T-helper 1 cell treated with Interleukin-12 subunit alpha and Interleukin-12 subunit beta and Interleukin-4 antibody, amounts not matched to agents 30 μg/mL and 1 μg/mL, for 36 hours (primary cell): ENCODE data around the gene DAB2.

Experiments
- H3K27ac Mint-ChIP-seq: one replicate; pipeline ENCODE4 v1.8.0; 2021; ENCODE audit warnings: mild to moderate bottlenecking, mixed read lengths
- H3K27me3 Mint-ChIP-seq: one replicate; pipeline ENCODE4 v1.8.0; 2021; ENCODE audit warnings: low read depth, mixed read lengths
- H3K36me3 Mint-ChIP-seq: one replicate; pipeline ENCODE4 v1.8.0; 2021; ENCODE audit warnings: low read depth, mixed read lengths
- H3K4me1 Mint-ChIP-seq: one replicate; pipeline ENCODE4 v1.8.0; 2021; ENCODE audit warnings: low read depth, mixed read lengths
- H3K4me3 Mint-ChIP-seq: one replicate; pipeline ENCODE4 v1.8.0; 2021; ENCODE audit warnings: mild to moderate bottlenecking, moderate library complexity, mixed read lengths
- H3K9me3 Mint-ChIP-seq: one replicate; pipeline ENCODE4 v1.8.0; 2021; ENCODE audit warnings: mixed read lengths

Gene DAB2

DNA sequence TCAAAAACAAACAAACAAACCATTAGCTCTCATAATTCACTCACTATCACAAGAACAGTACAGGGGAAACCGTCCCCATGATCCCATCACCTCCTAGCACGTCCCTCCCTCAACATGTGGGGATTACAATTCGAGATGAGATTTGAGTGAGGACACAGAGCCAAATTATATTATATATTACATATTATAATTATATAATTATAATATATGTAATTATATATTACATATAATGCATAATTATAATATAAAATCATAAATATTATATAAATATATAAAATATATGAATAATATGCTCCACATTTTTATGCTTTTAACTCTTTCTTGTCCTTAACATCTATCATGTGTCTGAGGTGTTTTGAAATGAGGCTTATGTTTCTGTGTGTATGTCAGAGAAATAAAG lies 57.1 kb downstream of the DAB2 start:
- peaks cover 10% of the 10 kb centered on the region for H3K27me3 Mint-ChIP-seq
- H3K4me1 Mint-ChIP-seq: no peaks in the 10 kb centered on the region
- no peaks in the 10 kb centered on the region for H3K36me3 Mint-ChIP-seq
- no peak overlapping the region for H3K4me3 Mint-ChIP-seq
- no peaks in the 10 kb centered on the region for H3K9me3 Mint-ChIP-seq
- no peak overlapping the region for H3K27ac Mint-ChIP-seq

DNA sequence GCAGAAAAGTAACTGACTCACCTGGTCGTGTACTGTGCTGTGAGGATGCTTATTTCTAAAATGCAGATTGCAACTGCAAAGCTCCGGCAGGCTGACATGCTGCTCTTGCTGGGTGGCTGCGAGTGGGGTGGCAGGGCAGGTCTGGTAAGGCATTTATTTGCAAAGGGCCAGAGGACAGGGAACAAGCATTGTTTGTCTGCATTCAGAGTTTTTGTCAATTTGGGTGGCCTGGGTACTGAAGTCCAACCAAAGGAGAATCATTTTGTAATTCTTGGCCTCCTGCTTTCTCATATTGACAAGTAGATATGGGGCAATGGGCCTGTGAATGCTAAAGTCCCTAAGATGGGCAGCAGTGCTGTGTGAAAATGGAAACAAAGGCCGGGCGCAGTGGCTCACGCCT lies 60.4 kb downstream of the DAB2 start, which contains the start of gene C9:
Gene C9, minus strand, starts transcription at position 129 of the 400 bp plus-strand sequence. Its CDS starts 31 bp downstream, at position 98.
- peaks cover 4% of the 10 kb centered on the region for H3K27me3 Mint-ChIP-seq
- H3K9me3 Mint-ChIP-seq: no peaks in the 10 kb centered on the region
- H3K4me1 Mint-ChIP-seq: no peaks in the 10 kb centered on the region
- H3K4me3 Mint-ChIP-seq: no peak within 1 kb of the TSS
- H3K36me3 Mint-ChIP-seq: no peaks in the 10 kb centered on the region
- H3K27ac Mint-ChIP-seq: no peak within 1 kb of the TSS

DNA sequence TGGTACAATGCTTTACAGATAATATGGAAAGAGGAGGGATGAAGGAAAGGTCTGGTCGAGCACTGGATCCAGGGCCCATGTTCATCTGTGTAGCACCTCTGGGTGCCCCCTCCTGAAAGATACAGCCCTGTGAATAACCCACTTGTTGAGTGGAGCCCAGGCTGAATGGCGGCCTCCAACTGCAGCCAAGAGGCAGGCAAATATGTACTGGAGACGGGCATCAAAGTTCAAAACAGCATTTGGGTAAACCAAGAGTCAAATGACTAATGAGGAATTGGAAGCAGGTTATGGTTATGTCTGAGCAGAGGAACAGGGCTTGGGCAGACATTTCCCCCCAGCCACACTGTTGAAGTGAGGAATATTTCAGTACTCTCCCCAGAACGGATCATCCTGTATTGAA lies 61.6 kb downstream of the DAB2 start:
- no peaks in the 10 kb centered on the region for H3K4me1 Mint-ChIP-seq
- no peak overlapping the region for H3K4me3 Mint-ChIP-seq
- no peaks in the 10 kb centered on the region for H3K36me3 Mint-ChIP-seq
- H3K27me3 Mint-ChIP-seq: no peaks in the 10 kb centered on the region
- no peak overlapping the region for H3K27ac Mint-ChIP-seq
- H3K9me3 Mint-ChIP-seq: no peaks in the 10 kb centered on the region

DNA sequence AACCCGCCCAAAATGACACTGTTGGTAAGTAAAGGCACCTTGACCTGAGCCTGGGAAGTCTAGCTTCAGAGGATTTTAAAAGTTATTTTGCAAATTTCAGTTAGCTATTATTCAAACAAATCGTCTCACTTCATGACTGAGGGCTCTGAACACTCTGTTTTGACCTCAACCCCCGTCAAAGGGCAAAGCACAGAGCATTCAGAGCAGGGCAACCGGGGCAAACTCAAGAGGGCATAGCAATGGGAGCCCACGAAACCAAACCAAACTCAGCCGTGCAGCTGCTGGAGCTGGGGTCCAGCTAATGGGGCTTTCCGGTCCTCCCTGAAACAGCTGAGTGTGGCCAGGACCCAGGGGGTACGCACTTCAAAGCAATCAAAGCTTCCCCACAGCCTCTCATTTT lies 62.1 kb downstream of the DAB2 start:
- Mint-ChIP-seq H3K9me3 (no peaks in the 10 kb centered on the region), H3K4me3 (no peak overlapping the region)

DNA sequence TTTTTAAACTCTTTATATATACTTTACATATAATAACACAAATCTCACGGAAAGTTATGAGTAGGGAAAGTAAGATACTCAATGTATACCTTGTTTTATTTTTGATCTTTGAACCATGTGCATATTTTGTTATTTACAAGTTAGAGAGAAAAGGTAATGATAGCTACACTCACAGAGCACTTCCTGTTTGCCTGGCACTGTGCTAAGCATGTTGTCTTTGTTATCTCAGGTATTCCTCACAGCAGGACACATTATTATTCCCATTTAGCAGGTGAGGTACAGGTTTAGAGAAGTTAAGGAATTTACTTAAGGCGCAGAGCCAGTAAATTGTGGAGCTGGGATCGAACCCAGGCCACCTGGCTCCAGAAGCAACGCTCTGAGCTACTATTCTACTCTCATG lies 63.5 kb downstream of the DAB2 start:
- no peak overlapping the region for H3K27ac Mint-ChIP-seq
- no peaks in the 10 kb centered on the region for H3K36me3 Mint-ChIP-seq
- H3K27me3 Mint-ChIP-seq: no peaks in the 10 kb centered on the region
- no peak overlapping the region for H3K4me3 Mint-ChIP-seq
- H3K4me1 Mint-ChIP-seq: no peaks in the 10 kb centered on the region
- H3K9me3 Mint-ChIP-seq: no peaks in the 10 kb centered on the region

More for the DNA sequence above, 62.1 kb downstream of the DAB2 start:
- H3K27me3 Mint-ChIP-seq: no peaks in the 10 kb centered on the region
- no peak overlapping the region for H3K27ac Mint-ChIP-seq
- H3K36me3 Mint-ChIP-seq: no peaks in the 10 kb centered on the region
- H3K4me1 Mint-ChIP-seq: no peaks in the 10 kb centered on the region

DNA sequence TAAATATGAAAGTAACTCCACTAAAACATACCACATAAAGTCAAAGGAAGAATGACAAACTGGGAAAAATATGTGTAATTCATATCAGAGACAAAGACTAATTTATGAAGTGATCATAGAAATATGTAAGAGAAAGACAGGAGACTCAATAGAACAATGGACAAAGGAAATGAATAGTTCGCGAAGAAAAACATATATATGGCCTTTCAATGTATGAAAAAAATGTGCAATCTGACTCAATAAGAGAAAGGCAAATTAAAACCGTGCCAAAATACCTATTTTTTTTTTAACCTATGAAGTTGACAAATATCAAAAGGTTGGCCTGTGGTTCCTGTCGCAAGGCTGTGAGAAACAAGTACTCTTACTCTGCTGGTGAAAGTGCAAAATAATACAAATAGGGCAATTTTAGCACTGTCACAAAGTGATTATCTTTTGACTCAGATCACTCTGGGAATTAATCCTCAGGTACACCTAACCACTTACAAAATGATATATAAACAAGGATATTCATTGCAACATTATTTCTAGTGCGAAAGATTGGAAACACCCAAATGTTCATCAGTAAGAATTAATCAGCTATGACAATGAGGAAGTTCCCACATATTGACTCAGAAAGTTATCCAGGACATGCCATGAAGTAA lies 64.2 kb downstream of the DAB2 start:
- no peaks in the 10 kb centered on the region for H3K36me3 Mint-ChIP-seq
- no peaks in the 10 kb centered on the region for H3K4me1 Mint-ChIP-seq
- no peaks in the 10 kb centered on the region for H3K27me3 Mint-ChIP-seq
- H3K9me3 Mint-ChIP-seq: no peaks in the 10 kb centered on the region
- no peak overlapping the region for H3K4me3 Mint-ChIP-seq
- H3K27ac Mint-ChIP-seq: no peak overlapping the region

DNA sequence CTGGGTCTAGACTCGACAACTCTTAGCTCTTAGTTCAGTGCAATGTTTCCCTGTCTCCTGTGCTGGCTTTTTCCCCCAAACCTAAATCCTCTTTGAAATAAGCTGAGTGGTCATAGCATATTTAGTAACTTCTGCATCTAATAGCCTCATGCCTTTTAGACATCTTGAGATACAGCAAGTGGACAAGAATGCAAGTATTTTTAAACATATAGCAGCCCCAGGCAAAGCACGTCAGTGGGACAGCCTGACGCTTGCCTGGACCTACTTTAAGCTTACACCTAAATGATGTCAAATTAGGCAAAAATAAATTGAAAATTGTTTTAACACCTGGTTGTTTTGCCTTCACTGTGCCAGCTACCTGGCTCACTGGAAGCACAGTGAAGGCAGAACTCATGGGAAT lies 68.5 kb downstream of the DAB2 start:
- no peaks in the 10 kb centered on the region for H3K36me3 Mint-ChIP-seq
- no peaks in the 10 kb centered on the region for H3K4me1 Mint-ChIP-seq
- no peaks in the 10 kb centered on the region for H3K27me3 Mint-ChIP-seq
- H3K4me3 Mint-ChIP-seq: no peak overlapping the region
- H3K9me3 Mint-ChIP-seq: peaks cover 16% of the 10 kb centered on the region
- no peak overlapping the region for H3K27ac Mint-ChIP-seq

DNA sequence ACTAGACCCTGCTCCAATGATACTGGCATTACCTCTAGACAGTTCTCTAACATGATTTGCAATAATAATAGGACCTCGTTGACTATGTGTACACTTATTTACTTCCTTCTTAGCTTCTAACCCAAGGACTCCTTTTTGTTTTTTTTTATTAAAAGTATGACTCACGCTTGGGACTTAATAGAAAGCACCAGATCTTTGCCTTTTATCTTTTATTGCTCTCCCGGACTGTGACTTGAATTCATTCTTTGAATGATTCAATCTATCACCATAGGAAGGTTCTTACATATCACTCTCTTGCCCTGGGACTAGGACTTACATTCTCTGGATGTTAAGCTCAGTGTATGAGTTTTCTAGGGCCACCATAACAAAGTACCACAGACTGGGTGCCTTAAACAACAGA lies 69.5 kb downstream of the DAB2 start:
- H3K4me3 Mint-ChIP-seq: no peak overlapping the region
- H3K27ac Mint-ChIP-seq: no peak overlapping the region
- peaks cover 20% of the 10 kb centered on the region for H3K9me3 Mint-ChIP-seq
- no peaks in the 10 kb centered on the region for H3K27me3 Mint-ChIP-seq
- H3K4me1 Mint-ChIP-seq: no peaks in the 10 kb centered on the region
- no peaks in the 10 kb centered on the region for H3K36me3 Mint-ChIP-seq

DNA sequence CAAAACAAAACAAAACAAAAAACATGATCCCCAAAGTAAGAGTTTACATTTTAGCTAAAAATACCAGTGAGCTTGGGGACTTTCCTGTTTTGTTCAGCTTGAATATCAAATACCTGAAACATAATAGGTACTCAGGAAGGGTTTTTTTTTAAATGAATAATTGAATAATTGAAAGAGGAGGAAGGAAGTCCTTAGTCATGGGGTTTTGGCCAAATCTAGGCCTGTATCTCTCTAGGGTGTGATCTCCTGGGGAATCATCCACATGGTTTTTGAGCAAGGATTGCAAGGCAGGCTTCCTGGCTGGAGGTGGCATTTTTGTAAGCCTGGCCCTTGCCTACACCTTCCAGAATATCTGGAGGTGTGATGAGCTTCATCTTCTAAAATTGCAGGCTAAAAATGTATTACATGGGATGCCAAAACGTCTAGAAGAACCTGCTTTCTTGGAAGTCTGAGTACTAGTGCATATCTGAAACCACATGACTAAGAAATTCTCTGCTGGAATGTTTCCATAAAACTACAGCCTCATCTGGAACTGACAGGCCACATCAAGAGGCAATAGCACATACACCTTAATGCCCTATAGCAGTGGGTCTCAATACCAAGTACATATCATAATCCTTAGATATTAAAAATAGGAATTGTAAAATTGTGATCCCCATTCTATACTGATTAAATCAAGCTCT lies 70.9 kb downstream of the DAB2 start:
- no peak overlapping the region for H3K27ac Mint-ChIP-seq
- H3K9me3 Mint-ChIP-seq: peaks cover 33% of the 10 kb centered on the region
- H3K27me3 Mint-ChIP-seq: no peaks in the 10 kb centered on the region
- no peak overlapping the region for H3K4me3 Mint-ChIP-seq
- no peaks in the 10 kb centered on the region for H3K4me1 Mint-ChIP-seq
- H3K36me3 Mint-ChIP-seq: no peaks in the 10 kb centered on the region

DNA sequence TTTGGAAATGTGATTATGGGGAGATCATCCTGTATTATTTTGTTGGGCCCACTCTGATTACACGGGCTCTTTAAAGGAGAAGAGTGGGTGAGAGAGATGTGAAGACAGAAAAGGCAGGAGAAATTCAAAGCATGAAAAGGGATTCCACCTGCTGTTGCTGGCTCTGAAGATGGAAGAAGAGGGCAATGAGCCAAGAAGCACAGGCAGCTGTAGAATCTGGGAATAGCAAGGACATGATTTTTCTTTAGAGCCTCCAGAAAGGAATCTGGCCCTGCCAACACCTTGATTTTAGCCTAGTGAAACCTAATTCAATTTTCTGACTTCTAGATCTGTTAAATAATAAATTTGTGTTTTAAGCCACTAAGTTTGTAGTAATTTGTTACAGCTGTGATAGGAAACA lies 71.8 kb downstream of the DAB2 start:
- no peak overlapping the region for H3K4me3 Mint-ChIP-seq
- peaks cover 33% of the 10 kb centered on the region for H3K9me3 Mint-ChIP-seq
- H3K27ac Mint-ChIP-seq: no peak overlapping the region
- H3K4me1 Mint-ChIP-seq: no peaks in the 10 kb centered on the region
- no peaks in the 10 kb centered on the region for H3K27me3 Mint-ChIP-seq
- H3K36me3 Mint-ChIP-seq: no peaks in the 10 kb centered on the region

DNA sequence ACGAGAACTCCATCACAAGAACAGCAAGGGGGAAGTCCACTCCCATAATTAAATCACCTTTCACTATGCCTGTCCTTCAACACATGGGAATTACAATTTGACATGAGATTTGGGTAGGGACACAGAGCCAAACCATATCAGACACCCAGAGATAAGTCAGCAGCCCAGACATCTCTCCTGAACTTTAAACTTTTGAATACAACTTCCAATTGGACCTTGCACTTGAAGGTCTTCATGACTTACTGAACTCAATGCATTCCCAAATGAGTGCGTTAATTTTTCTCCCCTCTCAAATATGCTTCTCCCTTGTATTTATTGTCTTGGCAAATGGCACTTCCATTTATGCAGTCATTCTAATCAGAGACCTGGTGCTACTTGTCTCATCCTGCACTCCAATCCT lies 72.6 kb downstream of the DAB2 start:
- Mint-ChIP-seq H3K4me3 (no peak overlapping the region), H3K27ac (no peak overlapping the region), H3K9me3 (peaks cover 33% of the 10 kb centered on the region), H3K4me1 (no peaks in the 10 kb centered on the region), H3K27me3 (no peaks in the 10 kb centered on the region), H3K36me3 (no peaks in the 10 kb centered on the region)

DNA sequence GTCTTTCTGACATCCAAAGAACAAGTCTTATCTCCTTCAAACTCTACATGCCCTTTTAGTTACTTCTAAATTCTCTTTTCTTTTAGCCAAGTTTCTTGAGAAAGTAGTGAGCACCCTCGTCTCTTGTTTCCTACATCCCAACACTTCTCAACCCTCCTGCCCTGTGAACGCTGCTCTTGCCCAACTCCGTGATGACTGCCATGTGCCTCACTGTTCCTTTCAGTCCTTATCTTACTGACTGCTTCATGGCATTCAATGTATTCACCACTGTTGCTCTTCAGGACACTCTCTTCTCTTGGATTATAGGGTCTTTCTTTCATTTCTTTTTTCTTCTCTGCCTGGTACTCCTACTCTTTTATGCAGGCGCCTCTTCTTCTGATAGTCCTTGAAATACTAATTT lies 75.3 kb downstream of the DAB2 start:
- Mint-ChIP-seq H3K36me3 (no peaks in the 10 kb centered on the region), H3K27ac (no peak overlapping the region), H3K4me1 (no peaks in the 10 kb centered on the region), H3K27me3 (no peaks in the 10 kb centered on the region), H3K4me3 (no peak overlapping the region), H3K9me3 (peaks cover 33% of the 10 kb centered on the region)

DNA sequence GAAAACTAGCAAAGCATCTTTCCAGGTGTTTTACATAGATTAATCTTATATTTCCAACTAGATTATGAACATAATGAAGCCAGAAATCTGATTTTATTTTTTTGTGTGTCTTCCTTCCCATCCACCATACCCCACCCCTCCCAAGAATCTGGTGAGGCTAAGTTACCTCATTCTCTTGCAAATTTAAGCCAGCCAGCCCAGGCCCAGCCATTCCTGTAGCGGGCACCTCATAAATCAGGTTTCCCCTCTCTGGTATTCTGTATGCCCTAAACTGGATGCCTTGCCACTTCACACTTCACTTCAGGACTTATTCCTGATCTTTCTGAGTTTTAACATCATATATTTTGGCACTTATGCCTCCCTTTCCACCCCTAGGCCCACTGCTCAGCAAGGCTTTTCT lies 82.3 kb downstream of the DAB2 start:
- H3K9me3 Mint-ChIP-seq: no peaks in the 10 kb centered on the region
- H3K27me3 Mint-ChIP-seq: no peaks in the 10 kb centered on the region
- H3K4me3 Mint-ChIP-seq: no peak overlapping the region
- H3K27ac Mint-ChIP-seq: no peak overlapping the region
- H3K36me3 Mint-ChIP-seq: no peaks in the 10 kb centered on the region
- no peaks in the 10 kb centered on the region for H3K4me1 Mint-ChIP-seq

DNA sequence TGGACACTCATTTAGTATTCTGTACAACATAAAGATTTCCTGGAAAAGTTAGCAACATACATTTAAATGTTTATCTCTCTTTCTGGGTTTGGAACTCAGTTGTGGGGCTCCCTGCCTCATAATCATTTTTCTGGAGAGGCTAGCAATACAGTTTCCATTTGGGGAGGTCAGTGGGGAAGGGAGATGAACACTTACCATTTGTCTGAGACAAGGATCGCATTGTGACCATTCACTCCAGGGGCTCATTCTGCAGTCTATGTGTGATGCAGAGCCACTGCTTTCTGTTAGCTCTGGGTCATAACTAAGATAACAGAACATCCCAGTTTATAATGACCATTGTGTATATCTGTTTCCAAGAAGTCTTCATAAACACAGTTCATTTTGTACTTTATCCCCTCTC lies 82.9 kb downstream of the DAB2 start:
- H3K9me3 Mint-ChIP-seq: no peaks in the 10 kb centered on the region
- no peaks in the 10 kb centered on the region for H3K27me3 Mint-ChIP-seq
- no peaks in the 10 kb centered on the region for H3K4me1 Mint-ChIP-seq
- H3K36me3 Mint-ChIP-seq: no peaks in the 10 kb centered on the region
- no peak overlapping the region for H3K27ac Mint-ChIP-seq
- no peak overlapping the region for H3K4me3 Mint-ChIP-seq

DNA sequence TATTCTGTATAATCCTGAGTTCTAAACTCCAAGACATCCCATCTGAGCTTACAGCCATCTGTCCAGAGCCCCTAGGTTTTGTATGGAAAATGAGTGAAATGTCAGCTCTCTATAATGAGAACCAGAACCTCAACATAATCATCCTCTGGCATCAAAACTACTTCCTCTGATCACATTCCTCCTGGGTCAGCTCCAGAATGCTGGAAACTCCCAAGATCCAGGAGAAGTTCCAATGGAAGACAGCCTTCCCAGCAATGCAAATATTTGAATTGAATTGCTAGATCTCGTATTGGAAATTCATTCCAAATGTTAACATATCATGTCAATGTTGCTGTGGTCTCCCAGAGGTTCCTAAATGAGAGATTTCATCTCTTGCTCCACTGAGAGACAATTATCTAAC lies 84.3 kb downstream of the DAB2 start:
- Mint-ChIP-seq H3K27me3 (no peaks in the 10 kb centered on the region), H3K27ac (no peak overlapping the region), H3K4me3 (no peak overlapping the region), H3K9me3 (no peaks in the 10 kb centered on the region), H3K4me1 (no peaks in the 10 kb centered on the region), H3K36me3 (no peaks in the 10 kb centered on the region)
